Hepatocyte (in vitro differentiated cells): ENCODE measurements around the gene VCAN. TPM values are rescaled to one million over a fixed set of nuclear protein-coding genes. Genes with fewer than 3 reads are reported as not detected.
"Not testable (repeated sequence)": the region's sequence is repeated elsewhere in the genome, so short reads cannot be mapped to it uniquely, and the experiment has no call there.

Experiments used
- DNase-seq: peaks from one replicate; pipeline ENCODE4 v3.0.0-alpha.2; 2016; ENCODE audit warnings: low spot score
- H2AFZ ChIP-seq: fragments of 200-600 bp; sonication (generic); 2 replicates; pipeline ENCODE4 v1.6.0; 2016; ENCODE audit warnings: antibody characterized with exemption, mild to moderate bottlenecking
- H3K27ac ChIP-seq: fragments of 200-600 bp; sonication (generic); 2 replicates; pipeline ENCODE4 v1.5.1; 2016; ENCODE audit warnings: mild to moderate bottlenecking
- H3K27me3 ChIP-seq: fragments of 200-600 bp; sonication (generic); 2 replicates; pipeline ENCODE4 v1.6.1; 2016
- H3K36me3 ChIP-seq: fragments of 200-600 bp; sonication (generic); replicated peaks from 2 replicates; pipeline ENCODE4 v1.5.1; 2016; ENCODE audit warnings: low read depth; ENCODE audit not compliant: insufficient read depth
- H3K4me1 ChIP-seq: fragments of 200-600 bp; sonication (generic); 2 replicates; pipeline ENCODE4 v1.5.1; 2016; ENCODE audit warnings: mild to moderate bottlenecking, moderate library complexity; ENCODE audit not compliant: insufficient read depth
- H3K4me2 ChIP-seq: fragments of 200-600 bp; sonication (generic); 2 replicates; pipeline ENCODE4 v1.6.0; 2016
- H3K4me3 ChIP-seq: fragments of 200-600 bp; sonication (generic); 2 replicates; pipeline ENCODE4 v1.5.1; 2016; ENCODE audit warnings: mild to moderate bottlenecking
- H3K79me2 ChIP-seq: fragments of 200-600 bp; sonication (generic); 2 replicates; pipeline ENCODE4 v1.6.0; 2017; ENCODE audit warnings: mild to moderate bottlenecking
- H3K9me2 ChIP-seq: fragments of 200-600 bp; sonication (generic); replicated peaks from 2 replicates; pipeline ENCODE4 v1.6.0; 2017; ENCODE audit warnings: mild to moderate bottlenecking; ENCODE audit not compliant: insufficient read depth
- H3K9me3 ChIP-seq: fragments of 200-600 bp; sonication (generic); 2 replicates; pipeline ENCODE4 v1.5.1; 2016; ENCODE audit warnings: low read depth, mild to moderate bottlenecking
- H4K20me1 ChIP-seq: fragments of 200-600 bp; sonication (generic); 2 replicates; pipeline ENCODE4 v1.6.0; 2016; ENCODE audit warnings: mild to moderate bottlenecking; ENCODE audit not compliant: insufficient read depth, poor library complexity, severe bottlenecking
- EZH2 ChIP-seq: fragments of 200-600 bp; sonication (generic); IDR thresholded peaks from 2 replicates; pipeline ENCODE4 v1.6.1; 2016; ENCODE audit warnings: antibody characterized with exemption, mild to moderate bottlenecking, borderline replicate concordance
- EZH2phosphoT487 ChIP-seq: fragments of 200-600 bp; sonication (generic); IDR thresholded peaks from one replicate; pipeline ENCODE4 v1.6.1; 2018; ENCODE audit warnings: antibody characterized with exemption, mild to moderate bottlenecking, low read depth, moderate library complexity; ENCODE audit not compliant: unreplicated experiment, severe bottlenecking
- WGBS: methylation state at CpG from one replicate; pipeline ENCODE4 v1.1.6; 2016; ENCODE audit warnings: low lambda C conversion rate; ENCODE audit errors: missing lambda C conversion rate; 5-methylcytosine and 5-hydroxymethylcytosine counted together
- polyA plus RNA-seq: library from polyadenylated mRNA; unstranded; fragments of >200 nt; fragmentation: Nextera tagmentation; extraction: Ambion mirVana; gene quantifications from 2 replicates; pipeline ENCODE4 v1.2.1, GENCODE V29; 2016
- total RNA-seq: library from RNA; depleted of rRNA; stranded (reverse); fragments of >200 nt; gene quantifications from 2 replicates; pipeline ENCODE4 v1.2.3, GENCODE V29; 2014
- TF ChIP-seq, protein P1 (sequence below): fragments of 200-600 bp; sonication (generic); IDR thresholded peaks from 2 replicates; pipeline ENCODE4 v1.5.1; 2016; ENCODE audit warnings: antibody characterized with exemption, mild to moderate bottlenecking; ENCODE audit not compliant: poor library complexity

Gene VCAN
- total and polyA plus RNA-seq, 2 experiments from 2014 or later = 104 to 398 TPM

DNA sequence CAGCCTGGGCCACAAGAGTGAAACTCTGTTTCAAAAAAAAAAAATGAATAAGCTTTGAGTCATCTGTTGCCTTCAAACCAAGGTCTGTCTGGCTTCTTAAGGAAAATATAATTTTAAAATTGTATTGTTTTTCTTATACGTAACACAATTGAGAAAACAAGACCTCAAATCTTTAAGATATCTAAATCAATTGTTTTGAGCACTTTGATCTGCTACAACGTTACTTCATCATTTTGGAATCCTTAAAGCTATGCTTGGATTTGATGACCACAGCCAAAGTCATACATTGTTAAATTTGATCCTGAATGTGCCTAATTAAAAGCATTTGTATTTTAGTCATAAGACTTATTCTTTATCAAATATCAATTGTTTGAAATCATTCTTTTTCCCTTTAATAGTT lies 37.7 kb upstream of the VCAN start:
- no peak overlapping the region for H3K4me2 ChIP-seq
- no peak overlapping the region for H2AFZ ChIP-seq
- no peaks in the 10 kb centered on the region for H3K4me1 ChIP-seq
- no peaks in the 10 kb centered on the region for H3K36me3 ChIP-seq
- H3K4me3 ChIP-seq = no peak overlapping the region
- no peak overlapping the region for H3K27ac ChIP-seq
- H3K27me3 ChIP-seq = no peaks in the 10 kb centered on the region
- no peaks in the 10 kb centered on the region for H3K9me2 ChIP-seq
- no peaks in the 10 kb centered on the region for H3K9me3 ChIP-seq
- no peaks in the 10 kb centered on the region for H4K20me1 ChIP-seq
- TF ChIP-seq EZH2 (no peak), EZH2phosphoT487 (no peak)
- TF ChIP-seq, protein P1, sequence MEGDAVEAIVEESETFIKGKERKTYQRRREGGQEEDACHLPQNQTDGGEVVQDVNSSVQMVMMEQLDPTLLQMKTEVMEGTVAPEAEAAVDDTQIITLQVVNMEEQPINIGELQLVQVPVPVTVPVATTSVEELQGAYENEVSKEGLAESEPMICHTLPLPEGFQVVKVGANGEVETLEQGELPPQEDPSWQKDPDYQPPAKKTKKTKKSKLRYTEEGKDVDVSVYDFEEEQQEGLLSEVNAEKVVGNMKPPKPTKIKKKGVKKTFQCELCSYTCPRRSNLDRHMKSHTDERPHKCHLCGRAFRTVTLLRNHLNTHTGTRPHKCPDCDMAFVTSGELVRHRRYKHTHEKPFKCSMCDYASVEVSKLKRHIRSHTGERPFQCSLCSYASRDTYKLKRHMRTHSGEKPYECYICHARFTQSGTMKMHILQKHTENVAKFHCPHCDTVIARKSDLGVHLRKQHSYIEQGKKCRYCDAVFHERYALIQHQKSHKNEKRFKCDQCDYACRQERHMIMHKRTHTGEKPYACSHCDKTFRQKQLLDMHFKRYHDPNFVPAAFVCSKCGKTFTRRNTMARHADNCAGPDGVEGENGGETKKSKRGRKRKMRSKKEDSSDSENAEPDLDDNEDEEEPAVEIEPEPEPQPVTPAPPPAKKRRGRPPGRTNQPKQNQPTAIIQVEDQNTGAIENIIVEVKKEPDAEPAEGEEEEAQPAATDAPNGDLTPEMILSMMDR = no peak
- H3K79me2 ChIP-seq = no peaks in the 10 kb centered on the region
- DNase-seq = no peak
- WGBS = 48% methylated on average over 2 of the region's 2 CpGs

DNA sequence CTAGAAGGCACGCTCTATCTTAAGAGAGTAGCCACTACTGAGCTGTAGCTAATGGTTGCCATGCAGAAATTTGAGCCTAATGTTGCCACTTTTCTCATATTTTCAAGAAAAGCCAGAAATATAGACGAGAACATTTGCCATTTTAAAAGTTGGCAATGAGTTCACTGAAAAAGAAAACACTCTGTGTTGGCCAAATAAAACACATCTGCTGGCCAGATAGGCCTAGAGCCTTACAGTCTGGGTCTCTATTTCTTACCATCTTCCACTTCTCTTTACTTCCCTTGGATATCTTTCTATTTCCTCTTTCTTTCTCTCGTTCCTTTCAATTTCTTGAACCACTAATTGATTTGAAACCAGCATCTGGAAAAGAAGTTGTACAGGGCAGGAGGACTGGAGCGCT lies 36.6 kb upstream of the VCAN start:
- Histone ChIP-seq H3K4me3 (no peak overlapping the region), H3K9me3 (no peaks in the 10 kb centered on the region), H3K4me1 (no peaks in the 10 kb centered on the region), H4K20me1 (no peaks in the 10 kb centered on the region), H3K27ac (no peak overlapping the region), H2AFZ (no peak overlapping the region), H3K27me3 (no peaks in the 10 kb centered on the region), H3K36me3 (no peaks in the 10 kb centered on the region), H3K4me2 (no peak overlapping the region), H3K9me2 (no peaks in the 10 kb centered on the region), H3K79me2 (no peaks in the 10 kb centered on the region)
- no peak for TF ChIP-seq EZH2
- TF ChIP-seq EZH2phosphoT487 = no peak
- TF ChIP-seq, protein P1 = no peak
- WGBS = 79% methylated on average over 4 of the region's 4 CpGs
- DNase-seq = no peak

DNA sequence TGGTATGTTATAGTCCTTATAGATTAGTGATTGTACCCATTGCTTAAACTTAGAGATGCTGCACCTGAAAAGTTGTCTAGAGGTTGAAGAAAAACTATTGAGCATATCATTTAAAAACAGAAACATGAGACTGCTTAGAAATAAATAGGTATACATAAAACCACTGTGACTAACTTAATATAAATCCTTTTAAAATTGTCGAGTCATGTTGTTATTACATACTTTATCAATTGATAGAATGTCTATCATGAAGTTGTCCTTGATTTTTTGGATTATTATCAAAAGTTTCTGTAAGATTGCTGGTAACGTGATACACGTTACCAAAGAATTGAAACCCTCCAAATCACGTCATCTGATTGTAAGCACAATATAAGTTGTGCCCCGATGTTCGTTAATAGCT lies 35.3 kb upstream of the VCAN start:
- no peak for DNase-seq
- WGBS = 94% methylated on average over 6 of the region's 6 CpGs

DNA sequence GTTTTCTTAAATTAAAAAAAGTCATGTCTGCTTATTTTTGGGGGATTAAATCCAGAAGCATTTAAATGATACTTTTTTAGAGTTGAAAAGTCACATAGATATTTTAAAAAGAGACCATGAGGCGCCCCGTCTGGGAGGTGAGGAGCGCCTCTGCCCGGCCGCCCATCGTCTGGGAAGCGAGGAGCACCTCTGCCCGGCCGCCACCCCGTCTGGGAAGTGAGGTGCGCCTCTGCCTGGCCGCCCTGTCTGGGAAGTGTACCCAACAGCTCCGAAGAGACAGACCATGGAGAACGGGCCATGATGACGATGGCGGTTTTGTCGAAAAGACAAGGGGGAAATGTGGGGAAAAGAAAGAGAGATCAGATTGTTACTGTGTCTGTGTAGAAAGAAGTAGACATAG lies 33.8 kb upstream of the VCAN start:
- 98% methylated on average over 17 of the region's 17 CpGs for WGBS
- not testable (repeated sequence) for H3K9me2 ChIP-seq, H3K79me2 ChIP-seq, H3K4me1 ChIP-seq, H4K20me1 ChIP-seq, H3K9me3 ChIP-seq, H3K36me3 ChIP-seq, H3K27ac ChIP-seq, H3K4me3 ChIP-seq, H3K27me3 ChIP-seq, H2AFZ ChIP-seq, DNase-seq, H3K4me2 ChIP-seq

More for the DNA sequence above, 35.3 kb upstream of the VCAN start:
- Histone ChIP-seq H3K27me3 (no peaks in the 10 kb centered on the region), H3K36me3 (no peaks in the 10 kb centered on the region), H3K4me1 (no peaks in the 10 kb centered on the region), H2AFZ (no peak overlapping the region), H3K4me2 (no peak overlapping the region), H3K9me3 (no peaks in the 10 kb centered on the region), H4K20me1 (no peaks in the 10 kb centered on the region), H3K79me2 (no peaks in the 10 kb centered on the region), H3K27ac (no peak overlapping the region), H3K4me3 (no peak overlapping the region), H3K9me2 (no peaks in the 10 kb centered on the region)
- no peak for TF ChIP-seq EZH2
- TF ChIP-seq, protein P1 = no peak
- no peak for TF ChIP-seq EZH2phosphoT487
